K562 (cell line): ENCODE results near the gene TMC4. TPM values are rescaled to one million over a fixed set of nuclear protein-coding genes. Genes with fewer than 3 reads are reported as not detected.

Experiments used
- CGGBP1 ChIP-seq: fragments of 250-450 bp; sonication (Bioruptor Pico); IDR thresholded peaks from 2 replicates; pipeline ENCODE4 v1.9.0; 2021; ENCODE audit warnings: mild to moderate bottlenecking
- COPS2 ChIP-seq: fragments of 450-650 bp; conservative IDR thresholded peaks from 2 replicates; pipeline ENCODE4 v1.6.1; 2016; ENCODE audit warnings: mild to moderate bottlenecking, moderate library complexity
- CTBP1 ChIP-seq: fragments of 450-650 bp; IDR thresholded peaks from 2 replicates; pipeline ENCODE4 v1.6.1; 2016; ENCODE audit warnings: borderline replicate concordance
- DNMT1 ChIP-seq: fragments of 450-650 bp; IDR thresholded peaks from 2 replicates; pipeline ENCODE4 v1.6.1; 2016; ENCODE audit warnings: antibody characterized with exemption, mild to moderate bottlenecking
- FOXA3 ChIP-seq, 2 experiments: fragments of 450-650 bp in 1 of 2; sonication (generic) in 1 of 2; formaldehyde crosslinking; IDR thresholded peaks in 1 of 2; conservative IDR thresholded peaks in 1 of 2; 2 replicates each; pipeline versions ENCODE4 v1.4.0 to v1.8.0; 2020 to 2022; ENCODE audit warnings: mild to moderate bottlenecking in 2 of 2, missing genetic modification reagents in 1 of 2
- HMGXB4 ChIP-seq: sonication (generic); formaldehyde crosslinking; IDR thresholded peaks from 2 replicates; pipeline ENCODE4 v1.8.1; 2023; ENCODE audit warnings: mild to moderate bottlenecking, missing genetic modification reagents
- KDM1A ChIP-seq, 2 experiments: fragments of 450-650 bp; IDR thresholded peaks; 2 replicates each; pipeline ENCODE4 v1.6.1; 2016; ENCODE audit warnings: mild to moderate bottlenecking in 2 of 2
- KLF16 ChIP-seq: IDR thresholded peaks from 2 replicates; pipeline ENCODE4 v1.6.1; 2016; ENCODE audit warnings: antibody characterized with exemption
- MYNN ChIP-seq, 2 experiments: sonication (generic); formaldehyde crosslinking in 1 of 2; IDR thresholded peaks; 2 replicates each; pipeline versions ENCODE4 v1.5.0 to v1.6.1; 2016 to 2020; ENCODE audit warnings: antibody characterized with exemption in 1 of 2, missing genetic modification reagents in 1 of 2
- NCOA6 ChIP-seq: fragments of 450-650 bp; IDR thresholded peaks from 2 replicates; pipeline ENCODE4 v1.6.1; 2017; ENCODE audit warnings: mild to moderate bottlenecking
- NR2C2 ChIP-seq, 2 experiments: fragments of 200-800 bp in 1 of 2; sonication (Bioruptor generic) in 1 of 2; sonication (generic) in 1 of 2; formaldehyde crosslinking in 1 of 2; IDR thresholded peaks; 2 replicates each; pipeline versions ENCODE4 v1.6.1 to v1.8.0; 2016 to 2022; ENCODE audit warnings: mild to moderate bottlenecking in 1 of 2, missing compliant biosample characterization in 1 of 2, missing genetic modification characterization in 1 of 2, missing genetic modification reagents in 1 of 2
- POLR2A ChIP-seq: fragments of 450-650 bp; conservative IDR thresholded peaks from 2 replicates; pipeline ENCODE4 v1.6.1; 2016
- PTRF ChIP-seq: fragments of 450-650 bp; IDR thresholded peaks from 2 replicates; pipeline ENCODE4 v1.6.1; 2016; ENCODE audit warnings: mild to moderate bottlenecking, missing genetic modification characterization, missing compliant biosample characterization
- RFX1 ChIP-seq: fragments of 450-650 bp; IDR thresholded peaks from 2 replicates; pipeline ENCODE4 v1.6.1; 2016; ENCODE audit warnings: mild to moderate bottlenecking, moderate library complexity
- SMAD1 ChIP-seq: fragments of 150-350 bp; IDR thresholded peaks from 2 replicates; pipeline ENCODE4 v1.6.1; 2014; ENCODE audit warnings: low read length, low read depth; ENCODE audit not compliant: partially characterized antibody
- SMAD4 ChIP-seq: fragments of 250-450 bp; sonication (Bioruptor Pico); conservative IDR thresholded peaks from 2 replicates; pipeline ENCODE4 v1.8.0; 2021; ENCODE audit warnings: inconsistent platforms, mild to moderate bottlenecking, moderate library complexity
- SREBF1 ChIP-seq: fragments of 150-350 bp; IDR thresholded peaks from 2 replicates; pipeline ENCODE4 v1.6.1; 2014; ENCODE audit warnings: antibody characterized with exemption, low read depth, low read length, borderline replicate concordance
- SRF ChIP-seq, 2 experiments: fragments of 250-450, 450-650 bp in 1 of 2; sonication (Bioruptor Pico) in 1 of 2; sonication (generic) in 1 of 2; formaldehyde crosslinking; IDR thresholded peaks; 2 replicates each; pipeline versions ENCODE4 v1.5.0 to v1.5.1; 2020 to 2022; ENCODE audit warnings: mild to moderate bottlenecking in 1 of 2, missing genetic modification reagents in 1 of 2
- SRSF1 ChIP-seq: fragments of 200-400 bp; formaldehyde crosslinking; IDR thresholded peaks from 2 replicates; pipeline ENCODE4 v1.6.1; 2017; ENCODE audit warnings: mild to moderate bottlenecking, low read depth, low read length, moderate library complexity
- STAT5B ChIP-seq: fragments of 250-450 bp; sonication (Bioruptor Pico); IDR thresholded peaks from 2 replicates; pipeline ENCODE4 v1.8.0; 2021; ENCODE audit warnings: mild to moderate bottlenecking, inconsistent platforms
- ZBTB8A ChIP-seq: fragments of 450-650 bp; IDR thresholded peaks from 2 replicates; pipeline ENCODE4 v1.6.1; 2018; ENCODE audit warnings: mild to moderate bottlenecking, moderate library complexity; ENCODE audit not compliant: partially characterized antibody
- ZEB2 ChIP-seq: fragments of 450-650 bp; IDR thresholded peaks from 2 replicates; pipeline ENCODE4 v1.6.1; 2016
- ZNF696 ChIP-seq: fragments of 250-450 bp; sonication (Bioruptor Pico); conservative IDR thresholded peaks from 2 replicates; pipeline ENCODE4 v1.4.0; 2020; ENCODE audit warnings: mild to moderate bottlenecking, moderate library complexity
- polyA plus RNA-seq, 8 experiments: library from polyadenylated mRNA; depleted of rRNA in 4 of 8; stranded (reverse) in 5 of 8; unstranded in 3 of 8; fragments of >200 nt; fragmentation: Nextera tagmentation in 2 of 8; fragmentation: Illumina TruSeq in 1 of 8; extraction: Ambion mirVana in 2 of 8; extraction: Trizol in 1 of 8; gene quantifications; 2 replicates each; pipeline versions ENCODE4 v1.2.1 to v1.2.3, GENCODE V29; 2011 to 2014; ENCODE audit warnings: inconsistent platforms in 1 of 8, missing spikeins in 1 of 8
- total RNA-seq, 7 experiments: library from RNA; depleted of rRNA in 6 of 7; stranded (reverse); fragments of >200 nt in 6 of 7; fragmentation: Illumina TruSeq in 2 of 7; extraction: Trizol in 2 of 7; gene quantifications; 2 replicates each; pipeline versions ENCODE4 v1.2.1 to v1.2.3, GENCODE V29; 2011 to 2021; ENCODE audit warnings: low replicate concordance in 1 of 7
- TF ChIP-seq, protein P1 (sequence below): fragments of 450-650 bp; IDR thresholded peaks from 2 replicates; pipeline ENCODE4 v1.6.1; 2016; ENCODE audit warnings: low read depth, mild to moderate bottlenecking, moderate library complexity

Gene TMC4
- total and polyA plus RNA-seq, 9 of the 15 experiments (the other 6 are each of a cell fraction or from before 2014, with no cell fraction given): 0.12 to 0.79 (median 0.36) TPM; not detected in 2

DNA sequence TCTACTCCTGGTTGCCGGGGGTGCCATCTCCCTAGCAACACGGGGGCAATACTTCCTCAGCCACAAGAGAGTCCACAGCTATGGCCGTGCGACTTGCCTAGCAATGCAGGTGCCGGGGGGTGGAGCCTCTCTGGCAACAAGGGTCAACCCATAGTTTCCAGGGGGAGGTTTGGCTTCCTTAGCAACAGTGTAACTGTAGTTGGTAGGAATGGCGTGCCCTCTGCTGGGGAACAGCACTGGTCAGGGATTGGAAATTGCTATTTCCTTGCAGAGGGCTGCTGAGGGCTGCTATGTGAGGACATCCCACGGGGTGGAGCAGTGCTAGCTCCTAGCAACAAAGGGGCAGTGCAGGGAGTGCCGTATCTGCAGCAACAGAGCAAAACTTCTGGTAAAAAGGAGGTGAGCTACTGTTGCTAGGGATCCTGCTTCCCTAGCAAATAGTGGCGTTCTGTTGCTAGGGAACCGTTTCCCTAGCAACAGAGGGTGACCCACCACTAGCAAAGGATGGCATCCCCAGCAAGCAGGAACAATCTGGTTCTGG lies 7.0 kb upstream of the TMC4 start (continued):
- TF ChIP-seq SRSF1 (no peak), HMGXB4 (no peak), FOXA3 (CRISPR knock-in tag; conservative IDR thresholded peaks at IDR 0.05 in 1 of 2, IDR thresholded peaks at IDR 0.05 in 1 of 2) (no peak), KDM1A (IDR thresholded peaks at IDR 0.05) (peak in 1 of 2 experiments; percentile 27; a peak in 1 of 4 replicates), CTBP1 (0 out of 2 replicates have a peak, but pooled peaks have one; percentile 26), CGGBP1 (CRISPR knock-in tag) (no peak), NCOA6 (no peak), SMAD1 (no peak), KLF16 (no peak), COPS2 (no peak), STAT5B (CRISPR knock-in tag) (no peak), SREBF1 (no peak), ZNF696 (no peak), NR2C2 (CRISPR knock-in tag; IDR thresholded peaks at IDR 0.05) (no peak), NR2C2 (tag; IDR thresholded peaks at IDR 0.05) (no peak), DNMT1 (no peak), POLR2A (no peak), SRF (CRISPR knock-in tag; IDR thresholded peaks at IDR 0.05) (no peak), ZBTB8A (no peak), MYNN (IDR thresholded peaks at IDR 0.05) (peak; percentile 99), MYNN (CRISPR knock-in tag; IDR thresholded peaks at IDR 0.05) (peak; percentile 82; the same call in 1 of the 2 replicates), SMAD4 (CRISPR knock-in tag) (no peak), PTRF (tag) (no peak), RFX1 (peak; percentile 97), ZEB2 (no peak)
- TF ChIP-seq, protein P1, sequence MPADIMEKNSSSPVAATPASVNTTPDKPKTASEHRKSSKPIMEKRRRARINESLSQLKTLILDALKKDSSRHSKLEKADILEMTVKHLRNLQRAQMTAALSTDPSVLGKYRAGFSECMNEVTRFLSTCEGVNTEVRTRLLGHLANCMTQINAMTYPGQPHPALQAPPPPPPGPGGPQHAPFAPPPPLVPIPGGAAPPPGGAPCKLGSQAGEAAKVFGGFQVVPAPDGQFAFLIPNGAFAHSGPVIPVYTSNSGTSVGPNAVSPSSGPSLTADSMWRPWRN: no peak
